Mesothelial cell of epicardium (in vitro differentiated cells): ENCODE measurements around the gene METTL22. TPM values are rescaled to one million over a fixed set of nuclear protein-coding genes. Genes with fewer than 3 reads are reported as not detected.

Source experiments
- DNase-seq, 2 experiments: peaks; one replicate each; pipeline ENCODE4 v3.0.0; 2021; ENCODE audit warnings: low spot score in 2 of 2; ENCODE audit not compliant: unreplicated experiment in 2 of 2
- H3K27ac Mint-ChIP-seq: 2 replicates; pipeline ENCODE4 v1.8.0; 2021; ENCODE audit warnings: mixed read lengths
- H3K27me3 Mint-ChIP-seq: 2 replicates; pipeline ENCODE4 v1.8.0; 2021; ENCODE audit warnings: low read depth, mixed read lengths
- H3K36me3 Mint-ChIP-seq: 2 replicates; pipeline ENCODE4 v1.8.0; 2021; ENCODE audit warnings: mixed read lengths
- H3K4me1 Mint-ChIP-seq: 2 replicates; pipeline ENCODE4 v1.8.0; 2021; ENCODE audit warnings: mixed read lengths
- H3K4me3 Mint-ChIP-seq: 2 replicates; pipeline ENCODE4 v1.8.0; 2021; ENCODE audit warnings: mild to moderate bottlenecking, moderate library complexity, mixed read lengths
- H3K9me3 Mint-ChIP-seq: 2 replicates; pipeline ENCODE4 v1.8.0; 2021; ENCODE audit warnings: mixed read lengths
- CTCF ChIP-seq: fragments of 200-600 bp; sonication (generic); IDR thresholded peaks from one replicate; pipeline ENCODE4 v1.5.0; 2021; ENCODE audit warnings: antibody characterized with exemption; ENCODE audit not compliant: unreplicated experiment
- total RNA-seq: library from RNA; stranded (reverse); gene quantifications from 3 replicates; pipeline ENCODE4 v1.2.1, GENCODE V29; 2021

METTL22 gene
- total RNA-seq, 1 donor from 2014 or later, result 65.8 TPM

DNA sequence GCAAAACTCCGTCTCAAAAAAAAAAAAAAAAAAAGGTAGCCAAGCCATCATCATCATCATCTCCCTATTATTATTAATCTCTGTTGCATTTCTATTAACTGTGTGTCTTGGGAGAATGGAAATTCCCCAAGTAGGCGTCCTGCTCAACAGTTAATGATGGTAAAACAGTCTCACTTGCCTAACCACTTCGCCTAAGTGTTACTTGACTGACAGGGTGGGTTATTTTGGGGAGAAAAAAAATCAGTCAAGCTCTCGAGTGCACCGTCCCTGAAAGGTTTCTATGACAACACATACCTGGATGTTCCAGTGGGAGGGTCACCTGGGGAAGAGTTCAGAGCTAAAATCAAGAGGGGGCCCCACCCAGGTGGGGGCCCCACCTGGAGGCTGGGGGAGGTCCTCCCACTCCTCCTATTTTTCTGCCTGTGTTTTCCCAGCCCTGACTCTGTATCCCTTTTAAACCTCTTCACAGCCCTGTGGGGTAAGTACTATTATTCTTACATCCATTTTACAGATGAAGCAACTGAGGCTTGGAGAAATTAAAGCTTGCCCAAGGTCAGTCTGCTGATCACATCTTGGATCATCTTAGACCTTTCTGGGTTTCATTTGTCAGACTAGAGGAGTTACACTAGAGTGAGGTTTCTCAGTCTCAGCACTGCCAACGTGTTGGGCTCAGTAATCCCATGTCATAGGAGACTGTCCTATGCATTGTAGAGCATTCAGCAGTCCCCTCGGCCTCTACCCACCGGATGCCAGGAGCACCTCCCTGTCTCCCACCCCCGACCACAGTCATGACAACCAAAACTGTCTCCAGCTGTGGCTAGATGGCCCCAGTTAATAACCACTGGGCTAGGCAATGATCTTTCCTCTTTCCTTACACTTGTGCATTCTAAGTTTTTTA lies 41.9 kb downstream of the METTL22 start:
- H3K4me1 Mint-ChIP-seq, result no peaks in the 10 kb centered on the region
- H3K4me3 Mint-ChIP-seq, result no peak overlapping the region
- H3K36me3 Mint-ChIP-seq, result no peaks in the 10 kb centered on the region
- peaks cover 5% of the 10 kb centered on the region for H3K27me3 Mint-ChIP-seq
- no peak overlapping the region for H3K27ac Mint-ChIP-seq
- no peak for DNase-seq
- H3K9me3 Mint-ChIP-seq, result no peaks in the 10 kb centered on the region
- TF ChIP-seq CTCF, result no peak

DNA sequence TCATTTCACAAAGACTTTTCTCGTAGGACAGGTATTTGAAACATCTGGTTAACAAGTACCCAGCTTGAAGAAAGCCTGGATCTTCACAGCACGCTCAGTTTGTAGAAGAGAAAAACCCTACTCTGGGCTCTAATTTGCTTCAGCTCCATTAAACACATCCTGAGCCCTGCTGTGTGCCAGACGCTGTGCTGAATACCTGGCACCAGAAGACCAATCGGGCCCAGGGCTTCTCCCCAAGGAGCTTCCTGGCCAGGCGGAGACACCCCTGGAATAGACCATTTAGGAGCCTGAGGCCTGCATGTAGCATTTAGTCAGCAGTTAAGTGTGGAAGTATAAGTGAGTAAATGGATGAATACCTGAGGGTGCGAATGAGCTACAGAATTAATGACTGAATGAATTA lies 44.0 kb downstream of the METTL22 start:
- Mint-ChIP-seq H3K4me3 (no peak overlapping the region), H3K27me3 (no peaks in the 10 kb centered on the region), H3K36me3 (no peaks in the 10 kb centered on the region), H3K4me1 (no peaks in the 10 kb centered on the region), H3K9me3 (no peaks in the 10 kb centered on the region), H3K27ac (no peak overlapping the region)
- TF ChIP-seq CTCF, result no peak
- no peak for DNase-seq

- TF ChIP-seq CTCF, result no peak
- DNase-seq, result no peak
- H3K27ac Mint-ChIP-seq, result no peak overlapping the region
- no peaks in the 10 kb centered on the region for H3K27me3 Mint-ChIP-seq
- H3K36me3 Mint-ChIP-seq, result no peaks in the 10 kb centered on the region
- H3K4me1 Mint-ChIP-seq, result no peaks in the 10 kb centered on the region
- H3K9me3 Mint-ChIP-seq, result no peaks in the 10 kb centered on the region
- no peak overlapping the region for H3K4me3 Mint-ChIP-seq
Observed at GRCh38 chr16:8667492-8667891, 46.0 kb downstream of the METTL22 start.

- DNase-seq, result no peak
- no peaks in the 10 kb centered on the region for H3K27me3 Mint-ChIP-seq
- no peaks in the 10 kb centered on the region for H3K36me3 Mint-ChIP-seq
- H3K9me3 Mint-ChIP-seq, result no peaks in the 10 kb centered on the region
- TF ChIP-seq CTCF, result no peak
- no peak overlapping the region for H3K4me3 Mint-ChIP-seq
- no peak overlapping the region for H3K27ac Mint-ChIP-seq
- H3K4me1 Mint-ChIP-seq, result no peaks in the 10 kb centered on the region
Observed at GRCh38 chr16:8668113-8668512, 46.6 kb downstream of the METTL22 start.

DNA sequence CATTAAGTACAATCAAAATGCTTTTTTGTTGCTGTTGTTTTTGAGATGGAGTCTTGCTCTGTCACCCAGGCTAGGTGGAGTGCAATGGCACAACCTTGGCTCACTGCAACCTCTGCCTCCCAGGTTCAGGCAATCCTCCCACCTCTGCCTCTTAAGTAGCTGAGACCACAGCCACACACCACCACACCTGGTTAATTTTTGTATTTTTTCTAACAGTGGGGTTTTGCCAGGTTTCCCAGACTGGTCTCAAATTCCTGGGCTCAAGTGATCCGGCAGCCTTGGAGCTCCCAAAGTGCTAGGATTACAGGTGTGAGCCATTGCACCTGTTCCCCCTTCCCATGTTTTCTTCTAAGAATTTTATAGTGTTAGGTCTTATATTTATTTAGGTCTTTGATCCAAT lies 48.0 kb downstream of the METTL22 start:
- Mint-ChIP-seq H3K27me3 (no peaks in the 10 kb centered on the region), H3K4me3 (no peak overlapping the region), H3K4me1 (peaks cover under 1% of the 10 kb centered on the region), H3K27ac (no peak overlapping the region), H3K36me3 (no peaks in the 10 kb centered on the region), H3K9me3 (no peaks in the 10 kb centered on the region)
- TF ChIP-seq CTCF, result no peak
- DNase-seq, result no peak
